ENCODE results near the gene TBL1X. TPM values are rescaled to one million over a fixed set of nuclear protein-coding genes. Genes with fewer than 3 reads are reported as not detected.

Gene TBL1X
- total RNA-seq, 2 experiments from 2014 or later = 16.1 to 35.7 TPM

DNA sequence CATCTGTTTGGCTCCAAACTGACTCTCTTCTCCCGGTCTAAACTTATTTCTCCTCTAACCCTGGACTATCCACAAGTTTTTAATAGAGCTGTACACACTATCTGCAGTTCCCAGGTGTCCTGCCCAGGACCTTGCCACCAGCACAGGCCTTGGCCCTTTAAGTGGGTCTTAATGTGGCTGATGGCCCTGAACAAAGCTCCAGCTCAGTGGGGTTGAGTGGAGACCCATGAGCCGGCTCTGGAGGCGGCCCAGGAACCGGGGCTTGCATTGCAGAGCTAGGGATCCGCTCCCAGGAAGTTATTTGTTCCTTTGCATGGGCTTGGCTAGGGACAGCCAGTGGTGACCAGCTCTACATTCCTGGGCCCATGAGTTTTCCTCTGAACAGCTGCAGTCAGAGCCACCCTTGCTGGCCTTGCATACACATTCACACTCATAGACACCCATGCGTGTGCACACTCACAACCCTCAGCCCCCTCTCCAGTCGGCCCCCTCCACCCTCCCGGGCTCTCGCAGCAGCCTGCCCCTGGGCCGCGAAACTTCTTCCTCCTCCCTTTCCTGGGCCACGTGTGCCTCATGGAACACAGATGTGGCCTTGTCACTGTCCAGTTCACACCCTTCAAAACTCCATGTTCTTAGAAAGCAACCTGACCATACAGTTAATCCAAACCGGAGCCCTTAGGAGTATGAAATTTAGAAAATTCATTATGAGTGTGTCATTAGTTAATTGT, 242.6 kb downstream of the TBL1X start:
- Histone ChIP-seq H4K20me1 (ENCODE audit: insufficient read depth, low read length) (no peaks in the 10 kb centered on the region), H3K36me3 (ENCODE audit: insufficient read depth, low read length) (no peaks in the 10 kb centered on the region; the same call in none of the 2 replicates), H3K79me2 (ENCODE audit: insufficient read depth, low read depth, low read length) (no peaks in the 10 kb centered on the region), H3K4me1 (ENCODE audit: insufficient read depth, low read length, poor library complexity, severe bottlenecking) (peaks cover 4% of the 10 kb centered on the region), H3K4me2 (ENCODE audit: low read length) (no peak overlapping the region), H3K27ac (ENCODE audit: low read depth, low read length, poor library complexity, severe bottlenecking) (no peak overlapping the region), H3K9me3 (ENCODE audit: low read length) (no peaks in the 10 kb centered on the region), H3K4me3 (ENCODE audit: low read depth, low read length, poor library complexity, severe bottlenecking) (no peak overlapping the region), H3K9me2 (ENCODE audit: insufficient read depth, low read length) (no peaks in the 10 kb centered on the region), H2AFZ (ENCODE audit: low read length) (no peak overlapping the region)
- intact Hi-C loops (cut with micrococcal nuclease; ENCODE audit: unreplicated experiment) = loop anchor here (2.0 to 5.0 kb wide), 3 partner anchors 245 to 890 kb away; no protein-coding TSS in a partner anchor
- ChIA-PET CTCF (ENCODE audit: unreplicated experiment) (no interaction called here), POLR2A (no interaction called here)
- BruUV-seq (replicated peaks) = no TSS peak
- TF ChIP-seq EZH2phosphoT487 (IDR thresholded peaks at IDR 0.05; ENCODE audit: borderline replicate concordance, low read depth, low read length) = no peak
- TF ChIP-seq, protein P1, sequence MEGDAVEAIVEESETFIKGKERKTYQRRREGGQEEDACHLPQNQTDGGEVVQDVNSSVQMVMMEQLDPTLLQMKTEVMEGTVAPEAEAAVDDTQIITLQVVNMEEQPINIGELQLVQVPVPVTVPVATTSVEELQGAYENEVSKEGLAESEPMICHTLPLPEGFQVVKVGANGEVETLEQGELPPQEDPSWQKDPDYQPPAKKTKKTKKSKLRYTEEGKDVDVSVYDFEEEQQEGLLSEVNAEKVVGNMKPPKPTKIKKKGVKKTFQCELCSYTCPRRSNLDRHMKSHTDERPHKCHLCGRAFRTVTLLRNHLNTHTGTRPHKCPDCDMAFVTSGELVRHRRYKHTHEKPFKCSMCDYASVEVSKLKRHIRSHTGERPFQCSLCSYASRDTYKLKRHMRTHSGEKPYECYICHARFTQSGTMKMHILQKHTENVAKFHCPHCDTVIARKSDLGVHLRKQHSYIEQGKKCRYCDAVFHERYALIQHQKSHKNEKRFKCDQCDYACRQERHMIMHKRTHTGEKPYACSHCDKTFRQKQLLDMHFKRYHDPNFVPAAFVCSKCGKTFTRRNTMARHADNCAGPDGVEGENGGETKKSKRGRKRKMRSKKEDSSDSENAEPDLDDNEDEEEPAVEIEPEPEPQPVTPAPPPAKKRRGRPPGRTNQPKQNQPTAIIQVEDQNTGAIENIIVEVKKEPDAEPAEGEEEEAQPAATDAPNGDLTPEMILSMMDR (conservative IDR thresholded peaks at IDR 0.05; ENCODE audit: low read length) = no peak
- DNase-seq (ENCODE audit: low spot score) = no peak

DNA sequence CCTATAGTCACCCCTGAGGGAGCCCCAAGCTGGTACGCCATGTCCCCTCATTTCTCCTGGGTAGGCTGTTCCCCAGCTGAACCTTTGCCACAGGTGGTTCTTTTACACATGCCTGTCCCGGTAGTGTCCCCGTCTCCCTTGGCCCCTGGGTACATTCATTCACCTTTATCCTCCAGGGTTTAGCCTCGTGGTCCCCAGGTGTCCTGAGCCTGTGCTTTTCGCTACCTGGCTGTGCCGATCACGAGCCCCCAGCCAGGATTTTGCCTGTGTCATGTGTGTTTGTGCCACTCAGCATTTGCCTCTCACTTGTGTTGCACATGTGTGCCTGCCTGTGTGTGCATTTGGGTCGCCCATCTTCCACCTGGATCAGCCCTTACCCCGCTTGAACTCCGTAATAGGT, 243.2 kb downstream of the TBL1X start:
- BruUV-seq (replicated peaks) = no TSS peak
- no peaks in the 10 kb centered on the region for H3K9me3 ChIP-seq (ENCODE audit: low read length)
- H2AFZ ChIP-seq (ENCODE audit: low read length) = no peak overlapping the region
- ChIA-PET CTCF (ENCODE audit: unreplicated experiment) (no interaction called here), POLR2A (no interaction called here)
- H3K4me2 ChIP-seq (ENCODE audit: low read length) = no peak overlapping the region
- DNase-seq (ENCODE audit: low spot score) = no peak
- peaks cover 4% of the 10 kb centered on the region for H3K4me1 ChIP-seq (ENCODE audit: insufficient read depth, low read length, poor library complexity, severe bottlenecking)
- no peaks in the 10 kb centered on the region for H4K20me1 ChIP-seq (ENCODE audit: insufficient read depth, low read length)
- H3K79me2 ChIP-seq (ENCODE audit: insufficient read depth, low read depth, low read length) = no peaks in the 10 kb centered on the region
- no peaks in the 10 kb centered on the region; the same call in none of the 2 replicates for H3K36me3 ChIP-seq (ENCODE audit: insufficient read depth, low read length)
- intact Hi-C loops (cut with micrococcal nuclease; ENCODE audit: unreplicated experiment) = loop anchor here (2.0 to 5.0 kb wide), 3 partner anchors 246 to 891 kb away; no protein-coding TSS in a partner anchor
- H3K4me3 ChIP-seq (ENCODE audit: low read depth, low read length, poor library complexity, severe bottlenecking) = no peak overlapping the region
- H3K9me2 ChIP-seq (ENCODE audit: insufficient read depth, low read length) = no peaks in the 10 kb centered on the region
- TF ChIP-seq, protein P1 (conservative IDR thresholded peaks at IDR 0.05; ENCODE audit: low read length) = no peak
- TF ChIP-seq EZH2phosphoT487 (IDR thresholded peaks at IDR 0.05; ENCODE audit: borderline replicate concordance, low read depth, low read length) = no peak
- H3K27ac ChIP-seq (ENCODE audit: low read depth, low read length, poor library complexity, severe bottlenecking) = no peak overlapping the region

All from OCI-LY7 (cell line).